Skeletal muscle cell (primary cell): Measurements from ENCODE around the gene TESK1.
"Not testable (repeated sequence)": the region's sequence is repeated elsewhere in the genome, so short reads cannot be mapped to it uniquely, and the experiment has no call there.

ENCODE experiments used
- DNase-seq: peaks from one replicate; pipeline ENCODE4 v3.0.0-alpha.2; 2010; ENCODE audit warnings: low read depth
- H3K4me3 ChIP-seq: 2 replicates; pipeline ENCODE4 v1.5.1; 2011; ENCODE audit warnings: low read depth, mild to moderate bottlenecking, control low read depth, low read length, moderate library complexity

TESK1 gene

DNA sequence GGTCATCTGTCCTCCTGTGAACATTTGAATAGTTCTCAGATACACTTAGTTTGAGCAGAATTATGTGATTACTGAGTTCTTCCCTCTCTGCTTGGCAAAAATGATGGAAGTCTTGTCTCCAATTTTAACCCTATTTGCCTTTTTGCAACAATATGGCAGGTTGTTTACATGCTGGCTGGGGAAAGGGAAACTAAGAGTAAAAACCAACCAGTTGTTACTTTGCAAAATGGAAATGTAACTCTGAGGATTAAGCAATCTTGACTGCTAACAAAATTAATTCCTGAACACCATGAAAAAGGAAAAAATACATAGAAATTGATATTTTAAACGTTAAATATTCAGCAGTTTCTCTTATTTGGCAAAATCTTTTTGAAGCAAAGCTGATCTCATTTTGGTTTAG, 34.6 kb downstream of the TESK1 start:
- H3K4me3 ChIP-seq, result no peak overlapping the region
- no peak for DNase-seq

DNA sequence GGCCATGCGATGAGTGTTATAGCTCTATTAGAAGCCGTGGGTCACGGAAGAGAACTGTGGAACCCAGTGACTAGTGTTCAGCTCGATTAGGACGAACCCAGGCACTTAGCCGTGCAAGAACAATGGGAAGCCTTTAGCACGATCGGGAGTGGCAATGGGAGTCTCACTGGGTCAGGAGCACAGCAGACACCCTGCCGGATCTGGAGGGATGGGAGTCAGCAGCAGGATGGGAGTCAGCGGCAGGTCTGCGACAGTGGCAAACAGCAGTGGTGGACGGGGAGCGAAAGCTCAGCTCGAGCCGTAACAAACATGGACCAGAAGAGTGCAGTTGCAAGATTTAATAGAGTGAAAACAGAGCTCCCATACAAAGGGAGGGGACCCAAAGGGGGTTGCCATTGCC, 35.4 kb downstream of the TESK1 start:
- DNase-seq, H3K4me3 ChIP-seq: not testable (repeated sequence)

GRCh38 chr9:35641478-35641877, 36.4 kb downstream of the TESK1 start:
- not testable (repeated sequence) for DNase-seq, H3K4me3 ChIP-seq

DNA sequence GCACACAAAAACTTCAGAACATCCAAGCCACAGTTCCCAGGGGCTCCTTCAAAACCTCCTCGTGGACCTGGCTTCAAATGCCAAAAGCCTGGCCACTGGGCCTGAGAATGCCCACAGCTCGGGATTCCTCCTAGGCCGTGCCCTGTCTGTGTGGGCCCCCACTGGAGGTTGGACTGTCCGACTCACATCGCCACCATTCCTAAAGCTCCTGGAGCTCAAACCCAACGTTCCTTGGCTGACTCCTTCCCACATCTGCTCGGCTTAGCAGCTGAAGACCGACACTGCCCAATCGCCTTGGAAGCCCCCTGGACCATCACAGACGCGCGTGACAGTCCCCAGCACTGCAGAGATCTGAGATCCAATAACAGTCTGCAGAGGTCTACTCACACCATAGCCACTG, 38.0 kb downstream of the TESK1 start:
- no peak overlapping the region for H3K4me3 ChIP-seq

DNA sequence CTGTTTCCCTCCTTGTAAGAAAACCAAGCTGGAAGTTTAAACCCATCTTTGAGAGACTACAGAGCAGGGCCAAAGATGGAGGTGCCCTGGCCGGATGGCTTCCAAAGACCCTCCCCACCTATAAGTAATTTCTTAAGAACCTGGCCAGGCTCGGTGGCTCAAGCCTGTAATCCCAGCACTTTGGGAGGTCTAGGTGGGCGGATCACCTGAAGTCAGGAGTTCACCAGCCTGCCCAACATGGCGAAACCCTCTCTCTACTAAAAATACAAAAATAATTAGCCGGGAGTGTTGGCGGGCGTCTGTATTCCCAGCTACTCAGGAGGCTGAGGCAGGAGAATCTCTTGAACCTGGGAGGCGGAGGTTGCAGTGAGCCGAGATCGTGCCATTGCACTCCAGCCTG, 40.7 kb downstream of the TESK1 start:
- DNase-seq, result not testable (repeated sequence)
- H3K4me3 ChIP-seq, result peak overlapping the region; percentile 55

More for the DNA sequence above, 38.0 kb downstream of the TESK1 start:
- DNase-seq, result no peak

GRCh38 chr9:35646153-35646532, 41.1 kb downstream of the TESK1 start:
- no peak for DNase-seq
- H3K4me3 ChIP-seq, result peak overlapping the region; percentile 55

- DNase-seq, result no peak
- peak overlapping the region; percentile 55 for H3K4me3 ChIP-seq
Observed at GRCh38 chr9:35646533-35647265, 41.6 kb downstream of the TESK1 start.

DNA sequence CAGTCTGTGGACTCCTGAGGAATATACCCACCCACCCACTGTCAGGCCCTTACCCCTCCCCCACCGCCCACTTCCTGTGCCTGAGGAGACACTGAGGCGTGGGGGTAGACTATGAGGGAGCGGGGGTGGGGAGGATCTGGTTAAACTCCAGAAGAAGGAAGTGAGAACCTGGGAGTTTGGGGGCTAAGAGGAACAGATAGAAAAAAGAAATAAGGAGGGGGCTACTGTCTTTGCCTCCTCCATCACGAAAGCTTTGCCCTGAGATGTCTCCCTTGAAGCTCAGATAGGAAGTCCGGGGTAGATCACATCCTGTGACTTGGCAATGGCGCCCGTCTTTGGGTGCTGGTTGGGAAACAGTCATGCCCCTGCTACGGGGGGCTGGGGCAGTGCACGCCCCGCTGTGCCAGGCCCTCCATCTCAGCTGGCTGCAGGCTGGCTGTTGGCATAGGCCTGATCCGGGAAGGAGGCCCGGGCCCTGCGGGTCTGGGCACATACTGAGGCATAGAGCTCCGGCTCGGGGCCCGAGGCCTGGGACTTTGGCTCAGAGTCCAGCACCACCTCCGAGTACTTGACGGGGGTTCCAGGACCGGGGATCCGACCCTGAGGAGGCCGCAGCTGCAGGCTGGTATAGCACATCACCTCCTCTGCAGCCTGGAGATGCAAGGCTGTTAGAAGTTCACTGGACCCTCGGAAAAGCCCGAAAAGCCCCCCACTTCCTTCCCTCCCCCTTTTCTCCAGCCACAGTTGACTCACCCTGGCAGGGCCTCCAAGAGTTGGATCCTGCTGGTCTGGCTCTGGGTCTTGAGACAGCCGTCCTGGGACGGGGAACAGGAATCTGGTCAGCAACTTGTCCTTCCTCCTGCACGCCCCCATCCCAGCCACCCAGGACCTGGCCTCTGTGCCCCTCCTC, 44.6 kb downstream of the TESK1 start:
- no peak for DNase-seq

DNA sequence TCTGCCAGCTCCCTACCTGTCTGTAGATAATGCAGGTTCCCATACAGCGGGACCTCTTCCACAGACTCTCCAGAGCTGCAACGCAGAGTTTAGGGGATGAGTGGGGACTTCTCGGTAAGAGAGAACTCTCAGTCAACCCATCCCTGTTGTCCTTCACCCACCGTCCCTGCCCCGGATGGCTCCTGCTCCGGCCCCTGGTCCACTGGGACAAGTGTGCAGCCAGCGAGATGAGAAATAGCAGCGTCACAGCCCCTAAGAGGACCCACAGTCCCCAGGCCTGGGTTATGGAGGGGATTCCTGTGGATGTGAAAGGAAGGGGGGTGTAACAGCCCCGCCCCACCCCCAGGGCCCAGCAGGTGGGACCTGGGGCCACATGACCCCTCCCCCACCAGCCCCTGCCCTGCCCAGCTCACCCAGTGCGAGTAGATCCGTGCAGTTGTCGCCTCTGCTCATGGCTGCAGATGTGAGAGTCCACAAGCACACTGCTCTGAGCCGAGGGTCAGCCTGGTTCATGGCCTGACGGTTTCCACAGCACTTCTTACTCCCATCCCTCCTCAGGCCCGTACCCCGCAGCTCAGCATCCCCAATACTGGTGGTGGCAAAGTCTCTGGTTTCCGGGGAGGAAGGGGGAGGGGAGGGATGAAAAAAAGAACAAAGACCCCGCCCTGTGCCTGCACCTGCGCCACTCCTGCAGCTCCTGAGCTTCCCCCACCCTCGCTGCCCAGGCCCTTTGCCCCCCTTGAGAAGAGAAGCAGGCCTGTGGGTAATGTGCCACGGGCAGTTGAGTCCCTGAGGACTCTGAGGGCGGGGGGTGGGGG, 45.5 kb downstream of the TESK1 start, which contains the start of gene SIT1:
SIT1 (minus strand) TSS at position 591 of the 818 bp plus-strand sequence; CDS start at position 513, 78 bp downstream.
- no peak for DNase-seq
- H3K4me3 ChIP-seq, result no peak within 1 kb of the TSS

More for the DNA sequence above, 44.6 kb downstream of the TESK1 start:
- no peak overlapping the region for H3K4me3 ChIP-seq

DNA sequence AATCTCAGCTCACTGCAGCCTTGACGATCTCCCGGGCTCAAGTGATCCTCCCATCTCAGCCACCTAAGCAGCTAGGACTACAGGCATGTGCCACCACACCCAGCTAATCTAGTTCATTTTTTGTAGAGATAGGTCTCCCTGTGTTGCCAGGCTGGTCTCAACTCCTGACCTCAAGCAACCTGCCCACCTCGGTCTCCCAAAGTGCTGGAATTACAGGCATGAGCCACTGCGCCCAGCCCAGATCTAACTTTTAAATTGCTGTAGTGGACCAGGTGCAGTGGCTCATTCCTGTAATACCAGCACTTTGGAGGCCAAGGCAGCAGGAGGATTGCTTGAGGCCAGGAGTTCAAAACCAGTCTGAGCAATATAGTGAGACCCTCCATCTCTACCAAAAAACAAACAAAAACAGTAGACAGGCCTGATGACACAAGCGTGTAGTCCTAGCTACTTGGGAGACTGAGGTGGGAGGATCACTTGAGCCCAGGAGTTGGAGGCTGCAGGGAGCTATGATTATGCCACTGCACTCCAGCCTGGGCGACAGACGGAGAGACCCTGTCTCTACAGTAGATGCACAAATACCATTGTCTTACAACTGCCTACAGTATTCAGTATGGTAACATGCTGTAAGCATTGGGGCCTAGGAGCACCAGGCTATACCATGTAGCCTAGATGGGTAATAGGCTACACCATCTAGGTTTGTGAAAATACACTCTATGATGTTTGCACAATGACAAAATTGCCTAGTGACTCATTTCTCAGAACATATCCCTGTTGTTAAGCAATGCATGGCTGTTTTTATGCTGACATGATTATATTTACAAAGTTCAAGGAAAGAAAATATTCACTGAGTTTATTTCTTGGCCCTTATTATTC, 47.1 kb downstream of the TESK1 start:
- peak; percentile 64 for DNase-seq
- no peak overlapping the region for H3K4me3 ChIP-seq

- no peak for DNase-seq
- H3K4me3 ChIP-seq, result no peak overlapping the region
Observed at GRCh38 chr9:35652829-35653209, 47.8 kb downstream of the TESK1 start.

DNA sequence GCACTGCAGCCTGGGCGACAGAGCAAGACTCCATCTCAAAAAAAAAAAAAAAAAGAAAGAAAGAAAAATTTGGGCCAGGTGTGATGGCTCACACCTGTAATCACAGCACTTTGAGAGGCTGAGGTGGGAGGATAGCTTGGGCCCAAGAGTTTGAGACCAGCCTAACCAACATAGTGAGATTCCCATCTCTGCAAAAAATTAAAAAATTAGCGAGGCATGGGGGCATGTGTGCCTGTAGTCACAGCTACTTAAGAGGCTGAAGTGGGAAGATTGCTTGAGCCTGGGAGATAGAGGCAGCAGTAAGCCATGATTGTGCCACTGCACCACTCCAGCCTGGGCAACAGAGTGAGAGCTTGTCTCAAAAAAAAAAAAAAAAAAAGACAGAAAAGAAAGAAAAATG, 48.5 kb downstream of the TESK1 start:
- H3K4me3 ChIP-seq, result no peak overlapping the region

GRCh38 chr9:35656348-35656747, 51.3 kb downstream of the TESK1 start:
- DNase-seq, result no peak
- H3K4me3 ChIP-seq, result no peak overlapping the region

More for the DNA sequence above, 48.5 kb downstream of the TESK1 start:
- no peak for DNase-seq

GRCh38 chr9:35656831-35657545, 51.9 kb downstream of the TESK1 start:
- H3K4me3 ChIP-seq, result peak overlapping the region; percentile 44
- DNase-seq, result no peak

DNA sequence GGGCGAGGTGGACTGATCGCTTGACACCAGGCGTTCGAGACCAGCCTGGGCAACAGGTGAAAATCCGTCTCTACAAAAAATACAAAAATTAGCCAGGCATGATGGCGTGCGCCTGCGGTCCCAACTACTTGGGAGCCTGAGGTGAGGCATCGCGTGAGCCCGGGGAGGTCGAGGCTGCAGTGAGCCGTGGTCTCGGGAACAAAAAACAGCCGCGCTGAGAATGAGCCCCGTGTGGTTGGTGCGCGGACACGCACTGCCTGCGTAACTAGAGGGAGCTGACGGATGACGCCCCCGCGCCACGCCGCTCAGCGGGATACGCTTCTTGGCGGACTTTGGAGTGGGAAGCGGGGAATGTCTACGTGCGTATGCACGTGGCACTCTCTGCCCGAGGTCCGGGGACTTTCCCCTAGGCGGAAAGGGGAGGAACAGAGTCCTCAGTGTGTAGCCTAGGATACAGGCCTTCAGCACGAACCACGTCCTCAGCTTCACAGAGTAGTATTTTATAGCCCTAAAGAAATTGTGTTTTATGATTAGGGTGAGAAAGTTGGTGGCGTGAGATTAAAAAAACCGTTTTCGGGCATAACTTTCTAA, 52.6 kb downstream of the TESK1 start, which contains the start of gene RMRP:
RMRP (minus strand) TSS at position 474 of the 591 bp plus-strand sequence.
- peak within 1 kb of the TSS; percentile 79 for H3K4me3 ChIP-seq
- DNase-seq, result peak; percentile 99

GRCh38 chr9:35658137-35658967, 53.3 kb downstream of the TESK1 start, which contains the start of gene CCDC107:
Gene CCDC107 (plus strand): TSS chr9:35658292. CDS start chr9:35658380, 88 bp downstream.
- no peak for DNase-seq
- H3K4me3 ChIP-seq, result peak within 1 kb of the TSS; percentile 79

- no peak for DNase-seq
- H3K4me3 ChIP-seq, result peak overlapping the region; percentile 79
Observed at GRCh38 chr9:35658968-35659220, 53.8 kb downstream of the TESK1 start.
